Kidney tubule cell (primary cell): ENCODE measurements around the gene PSMD8.
"Not testable (repeated sequence)": the region's sequence is repeated elsewhere in the genome, so short reads cannot be mapped to it uniquely, and the experiment has no call there.

ENCODE experiments used
- DNase-seq: peaks from one replicate; pipeline ENCODE4 v3.0.0-alpha.2; 2018; ENCODE audit warnings: low spot score

PSMD8 gene

DNA sequence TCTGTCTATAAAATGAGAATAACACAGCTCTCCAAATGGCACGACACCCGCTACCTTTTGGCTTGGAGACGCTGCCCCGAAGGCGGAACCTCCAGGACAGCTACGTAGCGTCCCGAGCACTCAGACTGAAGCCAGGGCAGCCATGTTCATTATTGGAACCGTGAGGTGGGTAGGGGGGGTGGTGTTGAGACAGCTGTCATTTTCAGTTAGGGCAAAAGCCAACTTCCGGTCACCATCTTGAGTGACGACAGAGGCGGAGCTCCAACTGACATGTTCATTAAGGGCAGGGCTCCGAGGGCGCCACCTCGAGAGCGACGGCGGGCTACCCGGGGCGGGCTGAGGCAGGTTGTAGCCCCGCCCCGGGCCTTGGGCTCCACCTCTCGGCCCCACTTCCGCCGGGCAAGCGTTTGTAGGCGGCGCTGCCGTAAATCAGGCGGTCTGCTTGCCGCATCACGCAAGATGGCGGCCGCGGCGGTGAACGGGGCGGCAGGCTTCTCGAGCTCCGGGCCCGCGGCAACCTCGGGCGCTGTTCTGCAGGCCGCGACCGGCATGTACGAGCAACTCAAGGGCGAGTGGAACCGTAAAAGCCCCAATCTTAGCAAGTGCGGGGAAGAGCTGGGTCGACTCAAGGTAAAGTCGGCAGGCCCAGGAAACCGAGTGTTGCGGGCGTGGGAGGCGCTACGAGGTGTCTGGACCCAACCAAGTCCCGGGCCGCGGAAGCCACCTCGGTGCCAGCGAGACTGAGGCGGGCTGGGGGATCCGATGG lies at the start of gene PSMD8:
Gene PSMD8, plus strand, starts transcription at position 240 of the 766 bp plus-strand sequence. Its CDS starts 31 bp downstream, at position 271.
- peak; percentile 100 for DNase-seq

DNA sequence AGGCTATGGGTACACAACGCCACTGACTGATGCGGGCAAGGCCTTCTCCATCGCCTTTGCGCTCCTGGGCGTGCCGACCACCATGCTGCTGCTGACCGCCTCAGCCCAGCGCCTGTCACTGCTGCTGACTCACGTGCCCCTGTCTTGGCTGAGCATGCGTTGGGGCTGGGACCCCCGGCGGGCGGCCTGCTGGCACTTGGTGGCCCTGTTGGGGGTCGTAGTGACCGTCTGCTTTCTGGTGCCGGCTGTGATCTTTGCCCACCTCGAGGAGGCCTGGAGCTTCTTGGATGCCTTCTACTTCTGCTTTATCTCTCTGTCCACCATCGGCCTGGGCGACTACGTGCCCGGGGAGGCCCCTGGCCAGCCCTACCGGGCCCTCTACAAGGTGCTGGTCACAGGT lies 47.8 kb upstream of the PSMD8 start:
- DNase-seq: no peak

DNA sequence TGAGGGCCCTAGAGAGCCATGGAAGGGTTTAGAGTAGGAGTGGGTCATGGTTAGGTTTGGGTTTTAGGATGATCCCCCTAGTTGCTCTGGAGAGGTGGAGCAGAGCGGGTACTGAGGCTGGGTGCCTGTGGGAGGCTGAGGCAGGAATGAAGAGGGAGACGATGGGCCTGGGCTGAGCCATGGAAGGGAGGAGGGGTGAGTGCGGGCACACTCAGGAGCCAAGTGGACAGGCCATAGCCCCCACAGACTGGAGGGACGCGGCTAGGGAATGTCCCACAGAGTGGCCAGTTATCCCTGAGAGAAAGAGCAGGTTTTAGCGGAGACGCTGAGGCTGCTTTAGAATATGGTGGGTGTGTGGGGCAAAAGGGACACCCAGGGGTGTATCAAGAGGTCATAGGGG lies 44.7 kb upstream of the PSMD8 start:
- DNase-seq: no peak

DNA sequence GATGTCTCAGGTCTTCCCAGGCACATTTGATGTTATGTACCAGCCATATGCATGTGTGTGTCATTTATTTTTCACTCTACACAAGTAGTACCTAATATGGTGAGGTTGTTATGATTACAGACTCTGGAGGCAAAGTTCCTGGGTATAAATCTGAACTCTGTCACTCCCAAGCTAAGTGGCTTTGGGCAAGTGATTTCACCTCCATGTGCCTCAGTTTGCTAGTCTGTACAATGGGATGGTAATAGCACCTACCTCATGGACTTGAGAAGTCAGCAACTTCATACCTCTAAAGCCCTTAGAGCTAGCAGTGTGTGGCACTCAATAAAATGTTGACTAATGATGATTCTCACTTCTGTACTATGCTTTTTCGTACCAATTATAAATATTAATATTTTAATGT lies 42.6 kb upstream of the PSMD8 start:
- no peak for DNase-seq

DNA sequence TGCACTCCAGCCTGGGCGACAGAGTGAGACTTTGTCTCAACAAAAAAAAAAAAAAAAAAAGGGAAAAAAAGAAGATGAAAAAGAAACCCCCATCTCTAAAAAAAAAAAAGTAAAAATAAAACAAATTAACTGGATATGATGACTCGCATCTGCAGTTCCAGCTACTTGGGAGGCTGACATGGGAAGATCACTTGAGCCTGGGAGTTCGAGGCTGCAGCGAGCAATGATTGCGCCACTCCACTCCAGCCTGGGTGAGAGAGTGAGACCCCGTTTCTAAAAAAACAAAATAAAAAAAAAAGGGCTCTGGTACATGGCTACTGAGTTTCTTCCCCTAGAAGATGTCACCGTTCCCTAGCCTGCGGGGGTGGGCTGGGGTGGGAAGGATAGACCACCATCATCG lies 41.1 kb upstream of the PSMD8 start:
- DNase-seq: no peak

DNA sequence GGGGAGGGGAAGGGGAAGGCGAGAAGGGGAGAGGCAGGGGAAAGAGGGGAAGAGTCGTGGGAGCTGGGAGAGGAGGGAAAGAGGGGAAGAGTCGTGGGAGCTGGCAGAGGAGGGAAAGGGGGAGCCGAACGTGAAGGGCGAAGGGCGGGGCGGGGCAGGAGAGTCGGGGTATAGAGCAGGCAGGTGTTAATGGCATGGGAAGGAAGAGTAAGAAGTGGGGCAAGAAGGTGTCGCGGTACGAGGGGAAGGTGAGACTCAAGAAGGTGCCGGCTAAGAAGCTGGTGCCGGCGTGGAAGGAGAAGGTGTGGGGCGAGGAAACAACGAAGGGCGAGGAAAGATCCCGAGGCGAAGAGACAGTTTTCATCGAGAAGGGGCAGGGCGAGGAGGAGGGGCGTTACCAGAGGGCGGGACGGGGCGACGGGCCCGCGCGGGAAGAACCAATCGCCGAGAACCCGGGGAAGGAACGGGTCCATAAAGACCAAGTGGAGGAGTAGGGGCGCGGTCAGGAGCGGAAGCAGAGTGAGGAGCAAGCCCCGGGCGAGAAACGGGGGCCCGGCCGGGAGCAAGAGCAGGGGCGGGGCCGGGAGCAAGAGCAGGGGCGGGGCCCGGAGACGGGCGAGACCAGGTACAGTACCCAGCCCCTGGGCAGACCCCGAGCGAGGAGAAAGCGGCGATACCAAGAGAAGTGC lies 38.3 kb upstream of the PSMD8 start:
- DNase-seq: peak; percentile 97

DNA sequence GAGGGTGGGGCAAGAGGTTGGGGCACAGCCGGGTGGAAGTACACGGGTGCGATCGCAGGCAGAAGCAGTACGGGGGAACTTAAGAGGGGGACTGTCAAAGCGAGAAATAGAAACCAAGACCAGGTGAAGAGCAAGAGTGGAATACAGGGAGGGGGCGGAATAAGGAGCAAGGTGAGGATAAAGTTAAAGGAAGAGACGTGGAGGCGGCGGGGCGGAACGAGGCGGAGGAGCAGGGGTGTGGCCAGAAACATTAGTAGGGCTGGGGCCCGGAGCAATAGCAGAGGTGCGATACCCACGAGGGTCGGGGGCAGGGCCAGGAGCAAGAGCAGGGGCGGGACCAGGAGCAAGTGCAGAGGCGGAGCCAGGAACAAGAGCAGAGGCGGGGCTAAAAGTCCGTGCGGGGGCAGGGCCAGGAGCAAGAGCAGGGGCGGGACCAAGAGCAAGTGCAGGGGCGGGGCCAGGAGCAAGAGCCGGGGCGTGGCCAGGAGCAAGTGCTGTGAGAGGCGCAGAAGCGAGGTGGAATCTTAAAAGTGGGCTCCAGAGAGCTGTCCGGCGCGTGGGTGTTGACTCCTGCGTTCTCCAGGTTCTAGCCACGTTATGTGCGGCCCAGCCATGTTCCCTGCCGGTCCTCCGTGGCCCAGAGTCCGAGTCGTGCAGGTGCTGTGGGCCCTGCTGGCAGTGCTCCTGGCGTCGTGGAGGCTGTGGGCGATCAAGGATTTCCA lies 37.6 kb upstream of the PSMD8 start:
- peak; percentile 96 for DNase-seq

DNA sequence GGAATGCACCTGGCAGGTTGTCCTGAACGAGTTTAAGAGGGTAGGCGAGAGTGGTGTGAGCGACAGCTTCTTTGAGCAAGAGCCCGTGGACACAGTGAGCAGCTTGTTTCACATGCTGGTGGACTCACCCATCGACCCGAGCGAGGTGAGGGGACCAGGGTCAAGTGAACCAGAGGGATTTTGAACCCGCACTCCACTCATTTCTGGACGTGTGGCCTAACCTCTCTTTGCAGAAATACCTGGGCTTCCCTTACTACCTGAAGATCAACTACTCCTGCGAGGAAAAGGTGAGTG lies 37.1 kb upstream of the PSMD8 start:
- DNase-seq: no peak

DNA sequence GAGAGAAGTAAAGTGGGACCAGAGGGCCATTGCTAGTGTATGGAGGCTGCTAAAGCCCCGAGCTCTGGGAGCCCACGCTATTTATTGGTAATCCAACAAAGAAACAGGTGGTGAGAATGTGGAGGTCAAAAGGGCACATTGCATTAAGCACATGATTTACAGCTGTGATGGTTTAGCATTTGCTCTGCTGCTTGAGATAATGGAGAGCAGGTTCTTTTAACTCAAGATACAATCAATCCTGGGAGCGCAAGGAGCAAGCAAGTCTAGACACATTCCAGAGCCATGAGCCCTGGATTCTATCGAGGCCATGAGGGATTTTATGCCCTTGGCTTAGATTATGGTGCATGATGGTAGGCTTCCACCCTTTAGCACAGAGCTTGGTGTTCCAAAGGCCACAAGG lies 35.4 kb upstream of the PSMD8 start:
- not testable (repeated sequence) for DNase-seq

DNA sequence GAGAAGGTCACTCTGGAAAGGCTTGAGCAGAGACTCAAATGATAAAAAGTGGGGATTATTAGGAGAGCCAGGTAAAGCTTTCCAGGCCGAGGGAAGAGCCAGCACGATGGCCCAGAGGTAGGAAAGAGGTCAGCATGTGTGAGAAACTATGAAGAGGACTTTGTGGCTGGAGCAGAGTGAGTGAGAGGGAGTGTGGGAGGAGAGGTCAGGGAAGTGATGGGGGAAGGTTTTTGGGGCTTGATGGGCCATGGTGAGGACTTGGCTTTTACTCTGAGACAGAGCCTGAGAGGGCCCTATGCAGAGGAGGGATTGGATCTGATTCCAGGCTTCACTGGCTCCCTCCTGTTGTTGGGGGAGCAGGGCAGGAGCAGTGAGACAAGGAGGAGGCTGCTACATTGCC lies 33.4 kb upstream of the PSMD8 start:
- no peak for DNase-seq

DNA sequence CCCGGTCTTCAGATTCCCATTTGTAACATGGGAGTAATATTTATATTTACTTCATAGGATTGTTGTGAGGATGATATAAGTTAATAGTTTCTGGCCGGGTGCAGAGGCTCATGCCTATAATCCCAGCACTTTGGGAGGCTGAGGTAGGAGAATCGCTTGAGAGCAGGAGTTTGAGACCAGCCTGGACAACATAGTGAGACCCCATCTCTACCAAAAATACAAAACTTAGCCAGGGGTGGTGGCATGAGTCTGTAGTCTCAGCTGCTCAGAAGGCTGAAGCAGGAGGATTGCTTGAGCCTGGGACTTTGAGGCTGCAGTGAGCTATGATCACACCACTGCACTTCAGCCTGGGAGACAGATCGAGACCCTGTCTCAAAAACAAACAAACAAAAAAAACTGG lies 27.5 kb upstream of the PSMD8 start:
- DNase-seq: no peak

DNA sequence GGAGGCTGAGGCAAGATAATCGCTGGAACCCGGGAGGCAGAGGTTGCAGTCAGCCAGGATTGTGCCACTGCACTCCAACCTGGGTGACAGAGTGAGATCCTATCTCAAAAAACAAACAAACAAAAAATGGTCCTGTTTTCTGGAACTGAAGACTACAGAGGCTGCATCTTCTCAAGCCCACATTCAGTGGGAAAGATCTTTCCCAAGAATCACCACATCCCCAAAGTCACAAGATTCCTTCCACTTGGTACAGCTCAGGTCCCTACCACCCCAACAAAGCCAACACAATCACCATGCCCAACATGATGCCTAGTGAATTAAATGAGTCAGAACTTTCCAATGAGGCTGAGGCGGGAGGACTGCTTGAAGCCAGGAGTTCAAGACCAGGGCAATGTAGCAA lies 23.5 kb upstream of the PSMD8 start:
- no peak for DNase-seq

DNA sequence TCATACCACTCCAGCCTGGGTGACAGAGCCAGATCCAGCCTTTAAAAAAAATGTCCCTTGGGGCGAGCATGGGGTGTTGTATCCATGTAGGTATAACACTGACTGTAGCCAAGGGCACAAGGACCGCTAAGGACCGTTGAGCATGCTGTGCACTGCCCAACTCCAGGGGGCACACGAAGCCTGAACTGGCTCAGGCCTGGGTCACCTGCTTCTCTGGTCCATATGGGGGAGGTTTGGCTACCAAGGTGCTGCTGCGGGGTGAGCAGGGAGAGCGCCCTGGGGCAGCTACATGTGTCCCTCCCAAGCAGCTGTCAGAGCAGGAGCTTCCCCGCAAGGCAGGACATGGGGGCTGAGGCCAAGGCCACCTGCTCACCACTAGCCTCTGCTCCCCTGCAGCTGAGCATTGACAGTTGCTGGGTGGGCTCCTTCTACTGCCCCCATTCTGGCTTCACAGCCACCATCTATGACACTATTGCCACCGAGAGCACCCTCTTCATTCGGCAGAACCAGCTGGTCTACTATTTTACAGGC lies 22.4 kb upstream of the PSMD8 start:
- no peak for DNase-seq

DNA sequence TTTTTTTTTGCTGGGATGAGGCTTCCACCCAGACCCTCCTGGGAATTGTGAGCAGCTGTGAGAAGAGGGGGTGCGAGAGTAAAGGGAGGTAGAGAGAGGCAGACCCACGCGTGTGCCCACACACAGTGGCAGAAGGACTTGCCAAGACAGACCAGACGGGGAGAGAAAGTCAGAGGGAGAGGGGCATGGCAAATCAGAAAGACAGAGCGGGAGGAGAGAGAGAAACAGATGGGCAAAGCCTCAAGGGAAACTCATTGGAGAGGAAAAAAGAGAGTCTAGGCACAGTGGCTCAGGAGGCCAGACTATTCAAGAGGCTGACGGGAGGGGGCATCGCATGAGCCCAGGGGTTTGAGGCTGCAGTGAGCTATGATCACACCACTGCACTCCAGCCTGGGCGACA lies 21.8 kb upstream of the PSMD8 start:
- no peak for DNase-seq

DNA sequence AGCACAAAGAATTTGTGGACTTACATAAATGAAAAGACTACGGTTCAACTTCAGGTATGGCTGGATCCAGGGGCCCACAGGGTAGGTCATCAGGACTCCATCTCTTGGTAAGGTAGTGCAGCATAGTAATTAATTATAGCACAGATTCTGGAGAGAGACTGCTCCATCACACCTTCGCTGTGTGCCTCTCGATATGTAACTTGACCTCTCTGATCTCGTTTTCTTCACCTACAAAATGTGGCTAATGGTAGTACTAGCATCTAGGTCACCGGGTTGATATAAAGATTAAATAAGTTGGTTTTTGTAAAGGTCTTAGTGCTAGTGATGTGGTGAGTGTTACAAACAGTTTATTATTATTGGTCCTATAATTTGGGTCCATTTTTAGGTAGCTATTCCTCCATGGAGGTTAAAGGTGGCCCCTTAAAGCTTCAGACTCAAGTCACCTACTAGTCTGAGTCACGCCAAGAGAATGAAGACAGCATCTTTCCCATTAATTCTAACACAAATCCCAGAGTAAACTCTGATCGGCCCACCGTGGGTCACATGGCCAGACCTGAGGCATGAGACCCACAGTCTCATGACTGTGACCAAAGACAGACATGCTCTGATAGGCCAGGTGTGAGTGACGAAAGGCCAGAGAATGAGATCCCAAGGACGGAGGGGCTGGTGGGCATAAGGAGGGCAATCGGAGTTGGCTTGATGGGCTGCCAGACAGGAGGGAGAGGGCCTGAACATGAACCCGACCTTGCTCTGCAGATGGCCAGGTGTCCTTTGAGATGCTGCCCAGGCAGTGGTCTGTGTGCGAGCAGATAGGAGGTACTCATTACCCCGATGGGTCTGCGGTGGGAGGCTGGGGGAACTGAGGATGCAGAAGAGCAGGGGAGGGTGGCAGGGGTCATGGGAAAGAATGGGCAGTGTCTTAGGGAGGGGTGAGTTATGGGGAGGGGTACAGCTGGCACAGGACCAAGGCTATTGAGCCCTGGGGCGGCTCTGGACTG lies 18.3 kb upstream of the PSMD8 start:
- DNase-seq: no peak

DNA sequence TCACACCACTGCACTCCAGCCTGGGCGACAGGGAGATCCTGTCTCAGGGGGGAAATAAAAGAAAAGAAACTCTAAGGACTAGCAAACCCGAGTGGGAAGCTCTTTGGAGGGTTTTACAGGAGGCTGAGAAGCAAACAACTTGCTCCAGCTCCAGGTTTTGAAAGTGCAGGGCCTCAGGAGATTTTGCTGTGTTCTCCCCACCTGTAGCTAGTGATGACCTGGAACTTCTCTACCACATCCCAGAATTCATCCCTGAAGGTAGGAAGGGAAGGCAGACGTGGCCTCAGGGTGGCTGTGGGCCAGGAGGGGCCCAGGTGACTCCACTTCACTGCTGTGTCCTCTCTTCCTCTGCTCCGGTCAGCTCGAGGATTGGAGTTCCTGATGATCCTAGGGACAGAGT lies 16.3 kb upstream of the PSMD8 start:
- DNase-seq: no peak

DNA sequence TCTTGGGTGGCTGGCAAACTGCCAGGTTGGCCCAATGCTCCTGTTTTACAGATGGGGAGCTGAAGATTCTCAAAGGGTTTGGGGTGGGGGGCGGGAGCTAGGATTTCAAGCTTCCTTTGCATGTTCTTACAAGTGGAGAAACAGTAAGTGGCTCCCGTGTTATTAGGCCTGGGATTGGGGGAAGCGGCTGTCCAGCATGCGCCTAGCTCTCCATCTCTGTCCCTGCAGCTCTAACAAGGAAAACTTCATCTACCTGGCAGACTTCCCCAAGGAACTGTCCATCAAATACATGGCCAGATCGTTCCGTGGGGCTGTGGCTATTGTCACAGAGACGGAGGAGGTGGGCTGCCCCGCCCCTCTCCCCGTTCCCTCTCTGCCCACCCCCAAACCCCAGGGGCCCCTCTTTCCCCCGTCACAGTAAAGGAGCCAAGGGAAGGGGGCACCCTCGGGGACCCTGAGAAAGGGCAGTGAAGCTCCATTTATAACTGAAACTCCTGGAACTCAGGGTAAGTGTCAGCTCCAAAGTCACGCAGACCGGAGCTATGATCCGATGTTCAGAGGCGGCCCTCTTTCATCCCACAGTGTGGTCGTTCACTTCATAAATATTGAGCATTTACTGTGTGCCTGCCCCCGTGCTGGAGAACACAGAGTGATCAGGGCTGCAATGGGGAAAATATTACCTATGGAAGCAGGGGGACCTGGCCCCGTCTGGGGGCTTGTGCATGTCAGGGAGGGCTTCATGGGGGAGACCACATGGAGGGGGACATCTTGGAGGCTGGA lies 14.9 kb upstream of the PSMD8 start:
- no peak for DNase-seq

DNA sequence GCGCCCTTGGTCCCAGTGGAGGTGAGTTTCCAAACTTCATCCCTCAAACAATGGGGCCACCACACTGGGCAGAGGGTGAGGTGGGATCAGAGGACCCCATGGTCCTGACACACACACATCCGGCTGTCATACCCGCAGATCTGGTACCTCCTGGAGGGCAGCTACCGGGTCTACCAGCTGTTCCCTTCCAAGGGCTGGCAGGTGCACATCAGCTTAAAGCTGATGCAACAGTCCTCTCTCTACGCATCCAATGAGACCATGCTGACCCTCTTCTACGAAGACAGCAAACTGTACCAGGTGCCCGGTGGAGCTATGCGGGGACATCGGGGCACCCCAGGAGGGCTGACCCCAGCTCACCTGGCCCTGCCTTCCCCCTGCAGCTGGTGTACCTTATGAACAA lies 14.0 kb upstream of the PSMD8 start:
- DNase-seq: no peak

DNA sequence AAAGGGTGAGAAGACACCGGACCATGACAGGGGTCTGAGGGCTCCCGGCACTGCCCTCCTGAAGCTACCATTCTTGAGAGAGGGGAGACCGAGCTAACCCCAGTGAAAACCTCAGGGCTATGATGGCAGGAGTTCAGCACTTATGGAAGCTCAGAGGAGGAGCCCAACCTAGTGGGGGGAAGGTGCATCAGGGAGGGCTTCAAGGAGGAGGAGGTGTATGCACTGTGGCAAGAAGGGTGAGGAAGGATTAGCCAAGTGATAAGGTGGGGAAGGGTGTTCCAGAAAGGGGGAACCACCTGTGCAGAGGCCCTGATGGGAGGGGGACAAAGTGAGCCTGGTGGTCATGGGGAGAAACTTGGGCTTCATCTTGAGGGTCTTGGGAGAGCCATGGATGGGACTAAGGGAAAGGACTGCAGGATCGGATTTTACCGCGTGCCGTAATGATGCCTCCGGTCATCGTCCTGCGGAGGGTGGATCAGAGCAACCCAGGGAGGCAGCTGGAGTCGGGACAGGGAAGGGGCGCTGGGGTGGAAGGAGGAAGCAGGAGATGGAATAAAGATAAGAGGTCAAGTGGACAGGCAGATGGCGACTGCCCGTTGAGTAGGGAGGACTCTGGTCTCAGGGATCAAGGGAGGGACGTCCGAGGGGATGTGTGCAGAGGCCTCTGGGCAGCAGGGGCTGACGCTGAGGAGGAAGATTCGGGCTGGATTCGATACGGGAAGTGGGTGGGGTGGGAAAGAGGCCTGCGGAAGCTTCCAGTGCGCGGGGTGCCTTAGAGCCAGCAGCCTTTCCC lies 13.3 kb upstream of the PSMD8 start:
- DNase-seq: no peak

DNA sequence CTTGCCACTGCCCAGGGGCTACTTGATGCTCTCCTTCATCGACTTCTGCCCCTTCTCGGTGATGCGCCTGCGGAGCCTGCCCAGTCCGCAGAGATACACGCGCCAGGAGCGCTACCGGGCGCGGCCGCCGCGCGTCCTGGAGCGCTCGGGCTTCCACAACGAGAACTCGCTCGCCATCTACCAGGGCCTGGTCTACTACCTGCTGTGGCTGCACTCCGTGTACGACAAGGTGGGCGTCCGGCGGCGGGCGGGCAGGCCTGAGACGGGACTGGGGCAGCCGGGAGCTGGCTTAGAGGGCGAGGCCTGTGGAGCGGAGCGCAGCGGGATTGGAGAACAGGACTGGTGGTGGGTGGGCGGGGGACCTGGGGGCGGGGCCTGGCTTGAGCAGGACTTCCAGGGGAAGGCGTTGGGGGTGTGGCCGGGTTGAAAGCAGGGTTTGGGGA lies 12.7 kb upstream of the PSMD8 start:
- peak; percentile 77 for DNase-seq
